K562 (cell line): Measurements from ENCODE around the gene ZNF135. TPM values are rescaled to one million over a fixed set of nuclear protein-coding genes. Genes with fewer than 3 reads are reported as not detected.

ENCODE experiments used
- AFF4 ChIP-seq: sonication (generic); formaldehyde crosslinking; IDR thresholded peaks from 2 replicates; pipeline ENCODE4 v1.8.0; 2023; ENCODE audit warnings: mild to moderate bottlenecking, missing genetic modification reagents
- ASH1L ChIP-seq: fragments of 450-650 bp; IDR thresholded peaks from 2 replicates; pipeline ENCODE4 v1.6.1; 2018; ENCODE audit warnings: borderline replicate concordance, mild to moderate bottlenecking, low read depth; ENCODE audit not compliant: partially characterized antibody
- BRF1 ChIP-seq: IDR thresholded peaks from 3 replicates; pipeline ENCODE4 v1.6.1; 2011; ENCODE audit warnings: borderline replicate concordance, mild to moderate bottlenecking; ENCODE audit not compliant: insufficient read length; ENCODE audit errors: extremely low read depth
- CREB1 ChIP-seq, 2 experiments: sonication (generic) in 1 of 2; formaldehyde crosslinking in 1 of 2; IDR thresholded peaks; 2 replicates each; pipeline versions ENCODE4 v1.6.1 to v1.8.0; 2012 to 2022; ENCODE audit warnings: inconsistent platforms in 1 of 2, mild to moderate bottlenecking in 1 of 2, missing genetic modification reagents in 1 of 2, moderate library complexity in 1 of 2
- ERF ChIP-seq: fragments of 450-650 bp; formaldehyde crosslinking; IDR thresholded peaks from 2 replicates; pipeline ENCODE4 v1.4.0; 2020; ENCODE audit warnings: mild to moderate bottlenecking, mixed read lengths
- FOSL1 ChIP-seq: fragments of 200-800 bp; sonication (Bioruptor generic); conservative IDR thresholded peaks from 2 replicates; pipeline ENCODE4 v1.6.1; 2016; ENCODE audit warnings: missing genetic modification characterization, missing compliant biosample characterization
- GTF2F1 ChIP-seq: IDR thresholded peaks from 2 replicates; pipeline ENCODE4 v1.6.1; 2011; ENCODE audit warnings: low read depth, low read length, improper control_type of control experiment
- ILF3 ChIP-seq: fragments of 450-650 bp; IDR thresholded peaks from 2 replicates; pipeline ENCODE4 v1.6.1; 2018; ENCODE audit warnings: antibody characterized with exemption, mild to moderate bottlenecking, moderate library complexity, borderline replicate concordance
- IRF2 ChIP-seq: sonication (generic); formaldehyde crosslinking; IDR thresholded peaks from 2 replicates; pipeline ENCODE4 v1.8.1; 2022; ENCODE audit warnings: mild to moderate bottlenecking, missing genetic modification reagents
- L3MBTL2 ChIP-seq: fragments of 450-650 bp; IDR thresholded peaks from 2 replicates; pipeline ENCODE4 v1.6.1; 2016; ENCODE audit warnings: mild to moderate bottlenecking, moderate library complexity
- NR3C1 ChIP-seq: sonication (generic); formaldehyde crosslinking; IDR thresholded peaks from 2 replicates; pipeline ENCODE4 v1.8.1; 2022; ENCODE audit warnings: missing genetic modification reagents
- PHB ChIP-seq: fragments of 250-450 bp; sonication (Bioruptor Pico); IDR thresholded peaks from 2 replicates; pipeline ENCODE4 v1.5.0; 2021
- PHF8 ChIP-seq: fragments of 200-600 bp; sonication (generic); IDR thresholded peaks from 2 replicates; pipeline ENCODE4 v1.6.1; 2012; ENCODE audit warnings: mixed run types, mild to moderate bottlenecking, inconsistent platforms, low read length, moderate library complexity, borderline replicate concordance
- PTBP1 ChIP-seq: fragments of 200-400 bp; formaldehyde crosslinking; IDR thresholded peaks from 2 replicates; pipeline ENCODE4 v1.6.1; 2017; ENCODE audit warnings: low read depth, low read length
- PYGO2 ChIP-seq: fragments of 450-650 bp; IDR thresholded peaks from 2 replicates; pipeline ENCODE4 v1.6.1; 2016; ENCODE audit warnings: mild to moderate bottlenecking, missing genetic modification characterization, moderate library complexity, missing compliant biosample characterization
- RHOXF2B ChIP-seq: fragments of 250-450 bp; sonication (Bioruptor Pico); conservative IDR thresholded peaks from 2 replicates; pipeline ENCODE4 v1.5.1; 2021
- SIX5 ChIP-seq, 2 experiments: IDR thresholded peaks; 2 replicates each; pipeline ENCODE4 v1.6.1; 2011; ENCODE audit warnings: low read length in 2 of 2, borderline replicate concordance in 1 of 2, low read depth in 1 of 2, mild to moderate bottlenecking in 1 of 2, moderate library complexity in 1 of 2; ENCODE audit not compliant: insufficient read depth in 1 of 2
- SMARCA5 ChIP-seq: fragments of 450-650 bp; IDR thresholded peaks from 2 replicates; pipeline ENCODE4 v1.6.1; 2016
- TARDBP ChIP-seq: fragments of 450-650 bp; IDR thresholded peaks from 2 replicates; pipeline ENCODE4 v1.6.1; 2016
- ZEB2 ChIP-seq: fragments of 450-650 bp; IDR thresholded peaks from 2 replicates; pipeline ENCODE4 v1.6.1; 2016
- ZKSCAN1 ChIP-seq: fragments of 150-350 bp; IDR thresholded peaks from 2 replicates; pipeline ENCODE4 v1.6.1; 2016; ENCODE audit warnings: low read depth, low read length
- ZKSCAN3 ChIP-seq: fragments of 250-450 bp; sonication (Bioruptor Pico); IDR thresholded peaks from 2 replicates; pipeline ENCODE4 v1.4.0; 2020
- ZNF57 ChIP-seq: fragments of 450-650 bp; formaldehyde crosslinking; IDR thresholded peaks from 2 replicates; pipeline ENCODE4 v1.4.0; 2020; ENCODE audit warnings: mild to moderate bottlenecking, moderate library complexity
- ZNF778 ChIP-seq: fragments of 450-650 bp; formaldehyde crosslinking; IDR thresholded peaks from 2 replicates; pipeline ENCODE4 v1.4.0; 2020; ENCODE audit warnings: mild to moderate bottlenecking, moderate library complexity
- polyA plus RNA-seq, 8 experiments: library from polyadenylated mRNA; depleted of rRNA in 4 of 8; stranded (reverse) in 5 of 8; unstranded in 3 of 8; fragments of >200 nt; fragmentation: Nextera tagmentation in 2 of 8; fragmentation: Illumina TruSeq in 1 of 8; extraction: Ambion mirVana in 2 of 8; extraction: Trizol in 1 of 8; gene quantifications; 2 replicates each; pipeline versions ENCODE4 v1.2.1 to v1.2.3, GENCODE V29; 2011 to 2014; ENCODE audit warnings: inconsistent platforms in 1 of 8, missing spikeins in 1 of 8
- total RNA-seq, 7 experiments: library from RNA; depleted of rRNA in 6 of 7; stranded (reverse); fragments of >200 nt in 6 of 7; fragmentation: Illumina TruSeq in 2 of 7; extraction: Trizol in 2 of 7; gene quantifications; 2 replicates each; pipeline versions ENCODE4 v1.2.1 to v1.2.3, GENCODE V29; 2011 to 2021; ENCODE audit warnings: low replicate concordance in 1 of 7
- TF ChIP-seq, protein P1 (sequence below): fragments of 250-450 bp; sonication (Bioruptor Pico); IDR thresholded peaks from 2 replicates; pipeline ENCODE4 v1.8.0; 2021; ENCODE audit warnings: moderate library complexity, mild to moderate bottlenecking, inconsistent platforms
- TF ChIP-seq, protein P2 (sequence below): sonication (generic); formaldehyde crosslinking; IDR thresholded peaks from 2 replicates; pipeline ENCODE4 v1.8.0; 2022; ENCODE audit warnings: mild to moderate bottlenecking, missing genetic modification reagents

The ZNF135 gene
- total and polyA plus RNA-seq, 9 of the 15 experiments (the other 6 are each of a cell fraction or from before 2014, with no cell fraction given): not detected

GRCh38 chr19:58097781-58098681 lies 38.9 kb downstream of the ZNF135 start, which contains the start of gene ZSCAN18 (continued):
- TF ChIP-seq SIX5 (IDR thresholded peaks at IDR 0.05; ENCODE audit: borderline replicate concordance in 1 of 2, insufficient read depth in 1 of 2, low read depth in 1 of 2, low read length in 2 of 2): peak in 1 of 2 experiments; percentile 22; a peak in 2 of 4 replicates
- TF ChIP-seq PTBP1: no peak
- TF ChIP-seq TARDBP: no peak
- TF ChIP-seq, protein P1, sequence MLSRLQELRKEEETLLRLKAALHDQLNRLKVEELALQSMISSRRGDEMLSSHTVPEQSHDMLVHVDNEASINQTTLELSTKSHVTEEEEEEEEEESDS (CRISPR knock-in tag): no peak
- TF ChIP-seq CREB1 (IDR thresholded peaks at IDR 0.05): no peak
- 0 out of 2 replicates have a peak, but pooled peaks have one; percentile 41 for TF ChIP-seq CREB1 (CRISPR knock-in tag; IDR thresholded peaks at IDR 0.05)
- TF ChIP-seq PHB: no peak
- no peak for TF ChIP-seq SMARCA5
- no peak for TF ChIP-seq ZKSCAN3 (CRISPR knock-in tag)
- TF ChIP-seq ZEB2: no peak
- TF ChIP-seq PHF8: peak; percentile 49
- TF ChIP-seq, protein P2, sequence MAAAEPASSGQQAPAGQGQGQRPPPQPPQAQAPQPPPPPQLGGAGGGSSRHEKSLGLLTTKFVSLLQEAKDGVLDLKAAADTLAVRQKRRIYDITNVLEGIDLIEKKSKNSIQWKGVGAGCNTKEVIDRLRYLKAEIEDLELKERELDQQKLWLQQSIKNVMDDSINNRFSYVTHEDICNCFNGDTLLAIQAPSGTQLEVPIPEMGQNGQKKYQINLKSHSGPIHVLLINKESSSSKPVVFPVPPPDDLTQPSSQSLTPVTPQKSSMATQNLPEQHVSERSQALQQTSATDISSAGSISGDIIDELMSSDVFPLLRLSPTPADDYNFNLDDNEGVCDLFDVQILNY (CRISPR knock-in tag): no peak
- TF ChIP-seq ASH1L: no peak
- no peak for TF ChIP-seq AFF4 (CRISPR knock-in tag)
- TF ChIP-seq ZKSCAN1: no peak
- no peak for TF ChIP-seq GTF2F1
- no peak for TF ChIP-seq PYGO2 (tag)
- no peak for TF ChIP-seq L3MBTL2
- TF ChIP-seq NR3C1 (CRISPR knock-in tag): no peak
- no peak for TF ChIP-seq FOSL1 (tag)
- TF ChIP-seq RHOXF2B (CRISPR knock-in tag): no peak
- TF ChIP-seq ILF3: no peak
- 0 out of 2 replicates have a peak, but pooled peaks have one; percentile 16 for TF ChIP-seq ERF
- no peak for TF ChIP-seq ZNF57 (CRISPR knock-in tag)
- TF ChIP-seq IRF2 (CRISPR knock-in tag): no peak
- TF ChIP-seq BRF1: no peak
- TF ChIP-seq ZNF778 (CRISPR knock-in tag): no peak
